Aorta (tissue), 5 donors: ENCODE data around the gene VARS2. TPM values are rescaled to one million over a fixed set of nuclear protein-coding genes. Genes with fewer than 3 reads are reported as not detected.

ENCODE experiments used
- ATAC-seq: fragments of 200-7000 bp; cut with Tn5 transposase; one replicate; pipeline ENCODE4 v1.9.1; 2022; ENCODE audit warnings: moderate library complexity; ENCODE audit not compliant: low FRiP score
- DNase-seq, 2 donors: peaks; one replicate each; pipeline ENCODE4 v3.0.0-alpha.2; 2020
- H3K27ac ChIP-seq, 2 donors: one replicate each; pipeline ENCODE4 v1.5.1; 2013; ENCODE audit warnings: low read length in 2 of 2, mild to moderate bottlenecking in 2 of 2, moderate library complexity in 2 of 2, control low read depth in 1 of 2, inconsistent platforms in 1 of 2, low read depth in 1 of 2
- H3K27me3 ChIP-seq, 2 donors: one replicate each; pipeline ENCODE4 v1.6.1; 2013; ENCODE audit warnings: control low read depth in 1 of 2, low read length in 1 of 2, mild to moderate bottlenecking in 1 of 2, moderate library complexity in 1 of 2; ENCODE audit not compliant: insufficient read depth in 2 of 2, control insufficient read depth in 1 of 2
- H3K36me3 ChIP-seq, 2 donors: one replicate each; pipeline ENCODE4 v1.6.1; 2013; ENCODE audit warnings: control low read depth in 1 of 2, low read length in 1 of 2, mild to moderate bottlenecking in 1 of 2; ENCODE audit not compliant: insufficient read depth in 2 of 2, control insufficient read depth in 1 of 2
- H3K4me1 ChIP-seq, 2 donors: one replicate each; pipeline ENCODE4 v1.6.1; 2013; ENCODE audit warnings: low read length in 2 of 2, control low read depth in 1 of 2, mild to moderate bottlenecking in 1 of 2, moderate library complexity in 1 of 2; ENCODE audit not compliant: insufficient read depth in 2 of 2, control insufficient read depth in 1 of 2
- H3K4me3 ChIP-seq, 2 donors: one replicate each; pipeline ENCODE4 v1.5.1; 2013; ENCODE audit warnings: low read length in 2 of 2, control low read depth in 1 of 2, mild to moderate bottlenecking in 1 of 2
- H3K9me3 ChIP-seq: one replicate; pipeline ENCODE4 v1.6.1; 2013; ENCODE audit warnings: mild to moderate bottlenecking, low read length; ENCODE audit not compliant: control insufficient read depth
- WGBS, 2 donors: extraction: QIAGEN DNeasy Blood & Tissue Kit; methylation state at CpG; one replicate each; pipeline ENCODE4 v1.1.7; 2013; 5-methylcytosine and 5-hydroxymethylcytosine counted together
- intact Hi-C, 2 donors: fragments of 100-400 bp; cut with DNase I; formaldehyde crosslinking; loops; one replicate each; pipeline versions ENCODE4 v1.14.2 to v1.15.0; 2022
- polyA plus RNA-seq, 2 donors: library from polyadenylated mRNA; stranded (reverse); fragments of 200-250 nt; gene quantifications; one replicate each; pipeline ENCODE4 v1.2.3, GENCODE V29; 2013
- total RNA-seq, 2 donors: library from RNA; stranded (reverse); fragmentation: NEBNext Ultra II Directional; extraction: Animal tissue kit (Norgen Biotek cat#: 25700); gene quantifications; one replicate each; pipeline ENCODE4 v1.2.1, GENCODE V29; 2021
- donor health status: healthy with polysubstance abuse.
- donor health status: Bipolar disorder and iron deficiency.
- donor health status: DM: no; HTN: no; CAD: no.
- donor health status: DM: no; HTN: no; CAD: no.
- donor health status: DM: yes; HTN: yes; CAD: no.

The VARS2 gene
- total and polyA plus RNA-seq, 4 donors: 9.6 to 65.7 (median 17.5) TPM

DNA sequence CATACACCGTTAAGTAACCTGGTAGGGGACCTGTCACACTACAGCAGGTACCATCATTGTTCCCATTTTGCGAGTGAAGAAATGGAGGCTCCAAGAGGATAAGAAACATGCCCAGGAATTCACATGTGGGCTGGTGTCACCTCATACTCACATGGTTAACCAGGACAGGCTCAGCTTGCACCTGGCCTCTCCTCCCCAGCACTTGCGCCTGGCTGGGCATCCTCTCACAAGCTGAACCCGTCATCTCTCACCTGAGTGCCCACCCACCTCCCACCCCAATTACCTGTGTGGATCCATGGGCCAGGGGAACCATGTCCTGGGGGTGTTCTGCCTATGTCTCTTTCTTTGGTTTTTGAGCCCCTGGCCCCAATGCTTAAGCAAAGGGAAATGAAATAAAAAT is 16.5 kb downstream of the VARS2 start:
- 89 to 92% methylated on average over 4 of the region's 4 CpGs for WGBS, 2 donors
- Histone ChIP-seq H3K27me3 (no peaks in the 10 kb centered on the region), H3K4me1 (no peaks in the 10 kb centered on the region), H3K27ac (no peak overlapping the region), H3K36me3 (no peaks in the 10 kb centered on the region), H3K4me3 (no peak overlapping the region), H3K9me3 (peaks cover 2% of the 10 kb centered on the region)
- DNase-seq (no peak), ATAC-seq (no peak)
- intact Hi-C loops: no loop called here

DNA sequence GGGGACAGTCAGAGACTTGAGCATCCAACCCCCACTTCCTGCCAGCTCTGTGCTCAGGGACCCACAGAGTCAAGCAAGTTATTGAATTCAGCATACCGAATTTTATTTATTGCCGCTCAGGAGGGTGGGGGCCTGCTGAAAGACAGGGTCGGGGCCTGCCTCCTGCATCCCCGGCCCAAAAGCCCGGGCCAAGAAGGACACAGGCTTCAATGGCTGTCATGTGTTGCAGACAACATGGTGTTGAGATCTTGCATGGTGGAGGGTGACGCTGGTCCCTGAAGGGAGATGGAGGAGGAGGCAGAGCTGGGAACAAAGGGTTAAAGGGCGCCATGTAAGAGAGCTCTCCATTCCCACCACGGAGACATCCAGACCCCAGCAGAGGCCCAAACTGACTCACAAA is 17.2 kb downstream of the VARS2 start:
- Histone ChIP-seq H3K27me3 (no peaks in the 10 kb centered on the region), H3K9me3 (peaks cover 2% of the 10 kb centered on the region), H3K4me1 (no peaks in the 10 kb centered on the region), H3K36me3 (no peaks in the 10 kb centered on the region), H3K27ac (no peak overlapping the region), H3K4me3 (no peak overlapping the region)
- intact Hi-C loops: no loop called here
- DNase-seq (no peak), ATAC-seq (no peak)
- WGBS, 2 donors: 60 to 62% methylated on average over 8 of the region's 8 CpGs

DNA sequence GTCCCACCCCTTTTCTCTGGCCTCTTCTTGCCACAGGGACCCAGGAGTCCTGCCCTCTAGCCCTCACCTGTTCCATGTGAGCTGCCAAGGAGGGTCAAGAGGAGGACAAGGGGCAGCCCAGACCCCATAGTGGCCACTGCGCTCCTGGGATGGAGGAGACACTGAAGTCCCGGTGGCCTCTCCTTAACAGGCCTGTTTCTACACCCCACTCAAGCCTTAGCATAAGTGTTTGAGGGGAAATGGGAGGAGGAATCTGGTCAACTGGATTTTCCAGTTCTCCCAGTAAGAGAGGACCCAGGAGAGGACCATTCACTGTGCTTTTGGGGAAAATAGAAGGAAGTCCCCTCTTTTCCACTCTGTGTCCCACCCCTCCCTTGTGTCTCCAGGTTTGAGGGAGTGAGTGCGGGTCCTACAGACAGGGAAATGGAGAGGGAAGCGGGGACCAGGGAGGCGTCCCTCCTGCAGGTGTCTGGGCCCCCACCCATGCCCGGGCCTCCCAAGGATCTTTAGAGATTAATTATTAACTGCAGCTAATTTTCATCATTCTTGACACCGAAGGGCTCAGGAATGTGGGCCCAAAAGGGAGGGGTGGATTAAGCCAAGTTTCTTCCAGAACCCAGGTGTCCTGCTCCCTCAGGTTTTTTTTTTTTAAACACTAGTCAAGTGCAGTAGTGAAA is 18.1 kb downstream of the VARS2 start, which contains the start of gene SFTA2:
SFTA2 (minus strand) TSS at position 202 of the 677 bp plus-strand sequence; CDS start at position 128, 74 bp downstream.
- no peaks in the 10 kb centered on the region for H3K36me3 ChIP-seq
- 88 to 89% methylated on average over 7 of the region's 7 CpGs for WGBS, 2 donors
- intact Hi-C loops: no loop called here
- H3K27ac ChIP-seq: no peak within 1 kb of the TSS
- peaks cover 2% of the 10 kb centered on the region for H3K9me3 ChIP-seq
- no peaks in the 10 kb centered on the region for H3K4me1 ChIP-seq
- ATAC-seq (no peak), DNase-seq (no peak)
- H3K4me3 ChIP-seq: no peak within 1 kb of the TSS
- no peaks in the 10 kb centered on the region for H3K27me3 ChIP-seq

DNA sequence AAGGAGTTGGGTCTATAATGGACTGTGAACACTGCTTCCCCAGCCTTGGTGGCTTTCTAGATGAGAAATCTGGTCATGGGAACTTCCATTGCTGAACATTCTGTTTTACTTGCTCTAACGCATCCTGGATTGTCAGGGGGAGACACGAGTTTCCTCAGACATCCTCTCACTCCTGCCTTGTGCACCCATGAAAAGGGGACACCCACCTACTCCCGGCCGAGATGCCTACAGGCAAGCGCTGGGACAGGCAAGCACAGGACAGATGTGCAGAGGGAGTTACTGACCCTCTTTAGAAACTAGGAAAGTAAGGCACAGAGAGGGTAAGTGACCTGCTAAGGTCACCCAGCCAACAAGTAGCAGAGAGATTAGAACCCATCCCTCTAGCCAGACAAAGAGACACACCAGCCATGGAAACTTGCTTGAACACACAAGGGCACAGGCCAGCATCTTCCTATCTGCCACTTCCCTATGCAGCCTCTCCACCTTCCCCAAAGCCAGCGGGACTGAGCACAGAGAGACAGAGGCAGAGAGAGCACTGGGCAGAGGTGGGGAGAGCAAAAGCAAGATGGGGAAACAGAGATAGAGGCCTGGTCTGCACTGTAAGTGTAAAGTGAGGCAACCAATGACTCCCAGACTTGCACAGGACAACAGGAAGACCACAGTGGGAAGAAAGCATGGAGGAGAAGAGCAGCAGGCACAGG is 18.8 kb downstream of the VARS2 start:
- WGBS, 2 donors: 75 to 78% methylated on average over 6 of the region's 6 CpGs
- H3K27ac ChIP-seq: no peak overlapping the region
- H3K9me3 ChIP-seq: peaks cover 2% of the 10 kb centered on the region
- H3K27me3 ChIP-seq: no peaks in the 10 kb centered on the region
- intact Hi-C loops: no loop called here
- no peaks in the 10 kb centered on the region for H3K36me3 ChIP-seq
- DNase-seq (no peak), ATAC-seq (no peak)
- no peak overlapping the region for H3K4me3 ChIP-seq
- H3K4me1 ChIP-seq: no peaks in the 10 kb centered on the region

DNA sequence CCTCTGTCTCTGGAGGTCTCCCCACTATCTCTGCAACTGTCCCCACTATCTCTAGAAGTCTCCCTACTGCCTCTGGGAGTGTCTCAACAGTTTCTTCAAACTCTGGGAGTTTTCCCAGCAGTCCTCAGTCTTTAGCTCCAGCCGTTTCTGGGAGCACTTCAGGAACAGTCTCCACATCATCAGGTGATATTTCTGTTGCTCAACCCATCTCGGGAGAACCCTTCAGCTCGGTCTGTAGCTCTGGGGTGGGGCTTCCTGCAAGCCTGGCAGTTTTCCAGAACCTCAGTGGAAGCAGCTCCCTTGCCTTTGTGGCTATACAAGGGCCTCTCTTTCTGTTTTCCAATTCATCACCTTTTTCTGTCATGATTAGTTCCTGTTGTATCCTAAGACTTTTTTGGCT is 21.0 kb downstream of the VARS2 start:
- no peaks in the 10 kb centered on the region for H3K36me3 ChIP-seq
- H3K4me3 ChIP-seq: no peak overlapping the region
- ATAC-seq (no peak), DNase-seq (no peak)
- H3K27me3 ChIP-seq: no peaks in the 10 kb centered on the region
- H3K9me3 ChIP-seq: no peaks in the 10 kb centered on the region
- intact Hi-C loops: loop anchor here in 1 of 2 donors (5.0 kb wide), 1 partner anchor 122 kb away; no protein-coding TSS in a partner anchor
- no peak overlapping the region for H3K27ac ChIP-seq
- no peaks in the 10 kb centered on the region for H3K4me1 ChIP-seq
- WGBS, 2 donors: 31 to 32% methylated on average over 3 of the region's 3 CpGs

DNA sequence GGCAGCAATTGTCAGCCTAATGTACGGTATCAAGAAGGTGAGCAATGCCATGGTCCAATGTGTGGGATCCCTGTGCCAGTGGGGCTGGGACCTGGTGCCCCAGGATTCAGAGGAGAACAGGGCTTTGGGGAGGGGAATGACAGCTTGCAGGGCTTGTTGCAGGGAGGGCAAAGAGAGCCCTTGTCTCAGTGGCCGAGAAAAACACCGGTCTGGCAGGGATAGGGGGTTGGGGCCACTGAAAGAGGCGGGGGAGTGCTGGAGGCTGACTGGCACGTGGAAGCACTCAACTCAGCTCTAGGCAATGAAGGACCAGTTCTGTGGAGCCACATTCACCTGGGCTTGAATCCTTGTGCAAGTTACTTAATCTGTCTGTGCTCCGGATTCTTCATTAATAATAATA is 23.2 kb downstream of the VARS2 start:
- WGBS, 2 donors: 50 to 64% methylated on average over 6 of the region's 6 CpGs
- Histone ChIP-seq H3K27me3 (no peaks in the 10 kb centered on the region), H3K4me1 (no peaks in the 10 kb centered on the region), H3K36me3 (no peaks in the 10 kb centered on the region), H3K9me3 (no peaks in the 10 kb centered on the region), H3K4me3 (no peak overlapping the region), H3K27ac (no peak overlapping the region)
- DNase-seq (no peak), ATAC-seq (no peak)
- intact Hi-C loops: loop anchor here in 1 of 2 donors (5.0 kb wide), 1 partner anchor 120 kb away; no protein-coding TSS in a partner anchor

DNA sequence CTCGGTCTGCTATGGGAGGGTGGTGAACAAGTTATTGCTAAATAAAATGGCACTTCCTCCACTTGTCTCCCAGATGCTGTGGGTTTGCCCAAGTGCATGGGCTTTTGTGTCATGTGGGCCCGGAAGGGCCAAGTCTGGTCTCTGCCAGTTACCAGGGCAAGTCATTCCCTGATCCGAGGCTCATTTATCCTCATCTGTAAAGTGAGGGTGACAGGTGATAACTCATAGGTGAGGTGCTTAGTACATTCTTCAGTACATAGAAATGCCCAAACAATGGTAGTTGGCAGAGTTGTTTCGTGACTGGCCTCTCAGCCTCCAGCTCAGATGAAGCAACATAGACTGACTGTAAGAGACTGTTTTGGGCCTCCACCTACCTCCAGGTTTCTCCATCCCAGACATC is 24.7 kb downstream of the VARS2 start:
- H3K9me3 ChIP-seq: no peaks in the 10 kb centered on the region
- H3K27me3 ChIP-seq: no peaks in the 10 kb centered on the region
- DNase-seq: no peak
- intact Hi-C loops: loop anchor here in 1 of 2 donors (5.0 kb wide), 1 partner anchor 119 kb away; no protein-coding TSS in a partner anchor
- WGBS, 2 donors: 73 to 80% methylated on average over 4 of the region's 4 CpGs
- no peaks in the 10 kb centered on the region for H3K36me3 ChIP-seq
- no peak overlapping the region for H3K4me3 ChIP-seq
- no peaks in the 10 kb centered on the region for H3K4me1 ChIP-seq
- no peak overlapping the region for H3K27ac ChIP-seq
- no peak for ATAC-seq

DNA sequence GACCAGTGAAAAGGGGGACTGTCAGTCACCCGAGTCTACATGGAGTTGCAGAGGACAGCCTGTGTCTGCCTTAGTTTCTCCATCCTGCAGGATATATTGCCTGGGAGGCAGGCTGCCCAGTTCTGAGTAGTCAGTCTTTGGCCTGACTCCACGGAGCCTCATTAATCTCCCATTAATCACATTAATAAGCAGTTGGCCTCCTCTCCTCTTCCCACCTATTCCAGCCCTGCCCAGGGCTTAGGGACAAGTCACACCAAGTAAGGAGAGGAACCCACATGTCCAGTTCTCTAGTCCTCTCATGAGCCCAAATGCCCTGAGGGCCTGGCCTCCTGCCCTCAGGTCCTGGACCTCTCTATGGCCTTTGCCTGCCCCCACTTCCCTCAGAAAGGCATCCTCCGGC is 25.4 kb downstream of the VARS2 start:
- 51 to 54% methylated on average over 3 of the region's 3 CpGs for WGBS, 2 donors
- H3K4me3 ChIP-seq: no peak overlapping the region

More for the DNA sequence above, 25.4 kb downstream of the VARS2 start:
- no peaks in the 10 kb centered on the region for H3K4me1 ChIP-seq
- intact Hi-C loops: loop anchor here in 1 of 2 donors (5.0 kb wide), 1 partner anchor 118 kb away; no protein-coding TSS in a partner anchor
- ATAC-seq: no peak
- no peaks in the 10 kb centered on the region for H3K9me3 ChIP-seq
- H3K36me3 ChIP-seq: no peaks in the 10 kb centered on the region
- DNase-seq: no peak
- H3K27ac ChIP-seq: no peak overlapping the region
- no peaks in the 10 kb centered on the region for H3K27me3 ChIP-seq
